GM12878 (cell line): ENCODE data around the gene SUPT3H. TPM values are rescaled to one million over a fixed set of nuclear protein-coding genes. Genes with fewer than 3 reads are reported as not detected.

ENCODE experiments used
- ATAC-seq: fragments of 200-7000 bp; cut with Tn5 transposase; 3 replicates; pipeline ENCODE4 v1.9.1; 2020; ENCODE audit warnings: mild to moderate bottlenecking, moderate library complexity
- BruUV-seq: library from RNA; stranded (reverse); fragments of 400-500 nt; replicated peaks from 2 replicates; lab custom pipeline; 2021; lab: Mats Ljungman, UMichigan
- CTCF ChIA-PET: fragments of 300-600 bp; sonication (Branson Sonifier 250); formaldehyde crosslinking; extraction: SDS; loops from one replicate; lab custom pipeline; 2021; ENCODE audit warnings: inconsistent platforms; lab: Yijun Ruan, JAX
- POLR2A ChIA-PET: fragments of 350-600 bp; formaldehyde crosslinking; extraction: SDS; loops from one replicate; lab custom pipeline; 2021; ENCODE audit warnings: inconsistent platforms; lab: Charles Lee
- RAD21 ChIA-PET: fragments of 300-600 bp; sonication (Branson Sonifier 250); formaldehyde crosslinking; loops from one replicate; lab custom pipeline; 2023; ENCODE audit warnings: antibody characterized with exemption; ENCODE audit not compliant: unreplicated experiment; lab: Charles Lee
- SMC1A ChIA-PET: fragments of 300-600 bp; sonication (Branson Sonifier 250); formaldehyde crosslinking; loops from one replicate; lab custom pipeline; 2023; ENCODE audit not compliant: unreplicated experiment, uncharacterized antibody; lab: Charles Lee
- DNase-seq: peaks from one replicate; pipeline ENCODE4 v3.0.0-alpha.2; 2011; ENCODE audit warnings: low read depth, low spot score
- FAIRE-seq: peaks from 3 replicates; lab custom pipeline; 2011; peaks lifted over from hg19 to GRCh38; lab: Jason Lieb, UNC
- H2AFZ ChIP-seq: 2 replicates; pipeline ENCODE4 v1.6.0; 2011; ENCODE audit warnings: low read depth, low read length, control low read depth; ENCODE audit not compliant: control insufficient read depth
- H3K27ac ChIP-seq: 2 replicates; pipeline ENCODE4 v1.5.1; 2011; ENCODE audit warnings: control low read depth; ENCODE audit not compliant: control insufficient read depth, insufficient read depth
- H3K27me3 ChIP-seq, 2 experiments: replicated peaks in 1 of 2; 2 replicates each; pipeline versions ENCODE4 v1.6.0 to v1.6.1; 2011; ENCODE audit warnings: low read length in 1 of 2; ENCODE audit not compliant: control insufficient read depth in 2 of 2, insufficient read depth in 2 of 2
- H3K36me3 ChIP-seq, 2 experiments: 2 replicates each; pipeline ENCODE4 v1.5.1; 2011; ENCODE audit warnings: low read length in 1 of 2; ENCODE audit not compliant: control insufficient read depth in 2 of 2, insufficient read depth in 2 of 2
- H3K4me1 ChIP-seq: 2 replicates; pipeline ENCODE4 v1.6.1; 2011; ENCODE audit warnings: mild to moderate bottlenecking, low read length, moderate library complexity, mixed read lengths; ENCODE audit not compliant: control insufficient read depth, insufficient read depth
- H3K4me2 ChIP-seq: 2 replicates; pipeline ENCODE4 v1.6.0; 2011; ENCODE audit warnings: control low read depth; ENCODE audit not compliant: control insufficient read depth, insufficient read depth
- H3K4me3 ChIP-seq: fragments of 200-600 bp; sonication (generic); 2 replicates; pipeline ENCODE4 v1.5.1; 2016
- H3K79me2 ChIP-seq: 2 replicates; pipeline ENCODE4 v1.6.0; 2011; ENCODE audit warnings: low read length; ENCODE audit not compliant: control insufficient read depth, insufficient read depth
- H3K9ac ChIP-seq: 2 replicates; pipeline ENCODE4 v1.8.0; 2011; ENCODE audit warnings: low read length, control low read depth, mixed read lengths; ENCODE audit not compliant: control insufficient read depth, insufficient read depth
- H3K9me3 ChIP-seq: replicated peaks from 3 replicates; pipeline ENCODE4 v1.5.1; 2011; ENCODE audit warnings: mild to moderate bottlenecking, low read length; ENCODE audit not compliant: control insufficient read depth, insufficient read depth
- H4K20me1 ChIP-seq: 2 replicates; pipeline ENCODE4 v1.6.0; 2011; ENCODE audit not compliant: control insufficient read depth, insufficient read depth
- BHLHE40 ChIP-seq, 2 experiments: fragments of 450-650 bp in 1 of 2; IDR thresholded peaks; 2 replicates each; pipeline ENCODE4 v1.6.1; 2011 to 2017; ENCODE audit warnings: low read depth in 2 of 2, borderline replicate concordance in 1 of 2, improper control_type of control experiment in 1 of 2, low read length in 1 of 2, mild to moderate bottlenecking in 1 of 2
- CBFB ChIP-seq: IDR thresholded peaks from 2 replicates; pipeline ENCODE4 v1.6.1; 2016; ENCODE audit warnings: antibody characterized with exemption, low read depth
- EED ChIP-seq: sonication (generic); IDR thresholded peaks from 2 replicates; pipeline ENCODE4 v1.6.1; 2016; ENCODE audit warnings: antibody characterized with exemption, low read depth
- GATAD2B ChIP-seq: fragments of 450-650 bp; conservative IDR thresholded peaks from 2 replicates; pipeline ENCODE4 v1.6.1; 2017; ENCODE audit warnings: low read depth, mild to moderate bottlenecking, moderate library complexity
- PBX3 ChIP-seq: IDR thresholded peaks from 2 replicates; pipeline ENCODE4 v1.6.1; 2011; ENCODE audit warnings: mild to moderate bottlenecking, low read depth, low read length, moderate library complexity; ENCODE audit not compliant: insufficient replicate concordance
- PRDM15 ChIP-seq: fragments of 450-650 bp; formaldehyde crosslinking; IDR thresholded peaks from 2 replicates; pipeline ENCODE4 v1.4.0; 2020; ENCODE audit warnings: mild to moderate bottlenecking, moderate library complexity
- SP1 ChIP-seq: IDR thresholded peaks from one replicate; pipeline ENCODE4 v1.6.1; 2011; ENCODE audit warnings: low read depth, low read length
- STAT3 ChIP-seq: IDR thresholded peaks from 2 replicates; pipeline ENCODE4 v1.6.1; 2011; ENCODE audit warnings: low read depth, low read length, improper control_type of control experiment
- USF1 ChIP-seq: IDR thresholded peaks from 2 replicates; pipeline ENCODE4 v1.6.1; 2011; ENCODE audit warnings: borderline replicate concordance, low read depth, mild to moderate bottlenecking, moderate library complexity, mixed read lengths, low read length; ENCODE audit not compliant: insufficient read depth; ENCODE audit errors: extremely low read length
- YBX1 ChIP-seq: fragments of 450-650 bp; IDR thresholded peaks from 2 replicates; pipeline ENCODE4 v1.6.1; 2016; ENCODE audit warnings: antibody characterized with exemption
- ZBTB40 ChIP-seq: fragments of 450-650 bp; IDR thresholded peaks from 2 replicates; pipeline ENCODE4 v1.6.1; 2016; ENCODE audit warnings: mild to moderate bottlenecking, moderate library complexity, borderline replicate concordance
- ZZZ3 ChIP-seq: IDR thresholded peaks from 2 replicates; pipeline ENCODE4 v1.6.1; 2011; ENCODE audit warnings: low read depth; ENCODE audit not compliant: control insufficient read depth, insufficient read length
- WGBS: methylation state at CpG from one replicate; pipeline ENCODE4 v1.1.6; 2016; ENCODE audit warnings: low lambda C conversion rate; ENCODE audit not compliant: insufficient replicate concordance, insufficient coverage; ENCODE audit errors: missing lambda C conversion rate; 5-methylcytosine and 5-hydroxymethylcytosine counted together
- in situ Hi-C: fragments of 300-500 bp; cut with MboI; formaldehyde crosslinking; loops from 9 replicates; pipeline ENCODE4 v1.14.3; 2018; ENCODE audit warnings: mixed read lengths
- intact Hi-C: fragments of 100-400 bp; cut with micrococcal nuclease; formaldehyde crosslinking; loops from one replicate; pipeline ENCODE4 v1.14.2; 2022; ENCODE audit not compliant: unreplicated experiment
- polyA plus RNA-seq, 11 experiments: library from polyadenylated mRNA; depleted of rRNA in 4 of 11; unstranded in 6 of 11; stranded (reverse) in 5 of 11; fragments of >200 nt; fragmentation: Nextera tagmentation in 4 of 11; fragmentation: Illumina TruSeq in 1 of 11; extraction: Ambion mirVana in 4 of 11; extraction: Trizol in 1 of 11; gene quantifications; 1 replicate in 1 of 11; 2 replicates in 10 of 11; pipeline versions ENCODE4 v1.2.1 to v1.2.3, GENCODE V29; 2011 to 2016; ENCODE audit warnings: inconsistent platforms in 2 of 11, missing spikeins in 2 of 11, low read depth in 1 of 11
- total RNA-seq, 4 experiments: library from RNA; depleted of rRNA in 3 of 4; stranded (reverse); fragments of >200 nt in 3 of 4; fragmentation: Illumina TruSeq in 1 of 4; extraction: Trizol in 1 of 4; gene quantifications; 2 replicates each; pipeline versions ENCODE4 v1.2.1 to v1.2.3, GENCODE V29; 2013 to 2021

Gene SUPT3H
- total and polyA plus RNA-seq, 10 of the 15 experiments (the other 5 are each of a cell fraction or from before 2014, with no cell fraction given), result 0.51 to 3.7 (median 2.0) TPM

- no peak overlapping the region for H3K4me3 ChIP-seq
- no peak overlapping the region for H3K4me2 ChIP-seq
- no peaks in the 10 kb centered on the region for H3K4me1 ChIP-seq
- H3K27me3 ChIP-seq, result no peaks in the 10 kb centered on the region
- intact Hi-C loops, result no loop called here
- no peak overlapping the region for H3K27ac ChIP-seq
- ChIA-PET RAD21 (no interaction called here), CTCF (no interaction called here), SMC1A (no interaction called here), POLR2A (no interaction called here)
- no peaks in the 10 kb centered on the region for H3K79me2 ChIP-seq
- H3K9me3 ChIP-seq, result no peaks in the 10 kb centered on the region
- H4K20me1 ChIP-seq, result no peaks in the 10 kb centered on the region
- no peak overlapping the region for H2AFZ ChIP-seq
- no peak overlapping the region for H3K9ac ChIP-seq
- in situ Hi-C loops, result no loop called here
- ATAC-seq (no peak), DNase-seq (no peak), FAIRE-seq (no peak)
- BruUV-seq, result no TSS peak
- 18% methylated on average over 1 of the region's 1 CpG for WGBS
- H3K36me3 ChIP-seq, result no peaks in the 10 kb centered on the region
- no peak for TF ChIP-seq EED
- TF ChIP-seq PBX3, result no peak
- TF ChIP-seq CBFB, result no peak
- no peak for TF ChIP-seq BHLHE40 (IDR thresholded peaks at IDR 0.05; ENCODE audit: borderline replicate concordance in 1 of 2, low read depth in 2 of 2, low read length in 1 of 2)
- no peak for TF ChIP-seq SP1
- TF ChIP-seq YBX1, result no peak
- TF ChIP-seq ZBTB40, result no peak
- TF ChIP-seq PRDM15 (CRISPR knock-in tag), result no peak
- no peak for TF ChIP-seq USF1
- TF ChIP-seq STAT3, result no peak
- TF ChIP-seq ZZZ3, result no peak
- TF ChIP-seq GATAD2B, result no peak
Observed at GRCh38 chr6:44841829-44842228, 535.9 kb downstream of the SUPT3H start.
